ENCODE results near the gene PLXDC1. TPM values are rescaled to one million over a fixed set of nuclear protein-coding genes. Genes with fewer than 3 reads are reported as not detected.

Gene PLXDC1
- total and polyA plus RNA-seq, 2 of the 13 experiments (the other 11 are each of a cell fraction or from before 2014, with no cell fraction given): not detected

DNA sequence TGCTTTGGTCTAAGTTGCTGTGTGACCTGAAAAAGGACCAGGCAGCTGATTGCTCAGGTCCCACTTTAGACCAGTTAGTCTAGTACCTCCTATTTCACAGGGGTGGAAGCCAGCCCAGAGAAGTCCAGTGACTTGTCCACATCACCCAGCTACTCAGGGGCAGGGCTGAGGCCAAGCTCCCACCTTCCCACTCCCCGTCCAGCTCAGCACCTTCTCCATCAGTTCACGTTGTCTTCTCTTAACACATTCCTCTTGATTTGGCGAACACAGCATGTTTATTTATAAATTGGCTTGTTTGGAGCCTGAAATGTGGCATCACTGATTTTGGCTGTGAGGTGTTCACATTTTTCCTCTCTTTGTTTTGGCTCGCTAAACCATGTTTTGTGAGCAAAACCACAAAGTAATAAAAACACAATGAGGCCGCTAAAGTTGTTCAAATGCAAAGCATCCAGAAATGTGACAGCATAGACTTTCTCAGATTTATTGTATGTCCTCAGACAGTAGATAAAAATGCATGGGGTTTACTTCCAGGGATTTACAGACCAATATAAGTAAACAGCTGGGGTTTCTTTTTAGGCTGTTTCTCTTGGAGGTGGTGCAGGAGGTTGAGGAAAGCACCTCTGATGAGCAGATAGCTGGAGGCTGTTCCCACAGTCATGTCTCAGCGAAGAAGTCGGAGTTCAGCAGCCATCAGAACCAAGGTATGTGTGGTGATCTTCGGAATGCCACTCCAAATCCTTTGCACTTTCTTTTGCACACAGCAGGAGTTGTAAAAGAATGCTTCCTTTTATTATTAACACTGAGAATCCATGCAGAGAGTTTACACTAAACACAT lies 88.4 kb downstream of the PLXDC1 start (continued):
- TF ChIP-seq, protein P1, sequence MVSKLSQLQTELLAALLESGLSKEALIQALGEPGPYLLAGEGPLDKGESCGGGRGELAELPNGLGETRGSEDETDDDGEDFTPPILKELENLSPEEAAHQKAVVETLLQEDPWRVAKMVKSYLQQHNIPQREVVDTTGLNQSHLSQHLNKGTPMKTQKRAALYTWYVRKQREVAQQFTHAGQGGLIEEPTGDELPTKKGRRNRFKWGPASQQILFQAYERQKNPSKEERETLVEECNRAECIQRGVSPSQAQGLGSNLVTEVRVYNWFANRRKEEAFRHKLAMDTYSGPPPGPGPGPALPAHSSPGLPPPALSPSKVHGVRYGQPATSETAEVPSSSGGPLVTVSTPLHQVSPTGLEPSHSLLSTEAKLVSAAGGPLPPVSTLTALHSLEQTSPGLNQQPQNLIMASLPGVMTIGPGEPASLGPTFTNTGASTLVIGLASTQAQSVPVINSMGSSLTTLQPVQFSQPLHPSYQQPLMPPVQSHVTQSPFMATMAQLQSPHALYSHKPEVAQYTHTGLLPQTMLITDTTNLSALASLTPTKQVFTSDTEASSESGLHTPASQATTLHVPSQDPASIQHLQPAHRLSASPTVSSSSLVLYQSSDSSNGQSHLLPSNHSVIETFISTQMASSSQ (IDR thresholded peaks at IDR 0.05; ENCODE audit: low read depth): no peak
- TF ChIP-seq, protein P1 (CRISPR knock-in tag; IDR thresholded peaks at IDR 0.05; ENCODE audit: borderline replicate concordance): no peak
- TF ChIP-seq JUND (CRISPR knock-in tag; IDR thresholded peaks at IDR 0.05): no peak
- TF ChIP-seq ZNF816 (CRISPR knock-in tag; IDR thresholded peaks at IDR 0.05; ENCODE audit: borderline replicate concordance): no peak
- TF ChIP-seq KMT2B (CRISPR knock-in tag; IDR thresholded peaks at IDR 0.05): no peak

DNA sequence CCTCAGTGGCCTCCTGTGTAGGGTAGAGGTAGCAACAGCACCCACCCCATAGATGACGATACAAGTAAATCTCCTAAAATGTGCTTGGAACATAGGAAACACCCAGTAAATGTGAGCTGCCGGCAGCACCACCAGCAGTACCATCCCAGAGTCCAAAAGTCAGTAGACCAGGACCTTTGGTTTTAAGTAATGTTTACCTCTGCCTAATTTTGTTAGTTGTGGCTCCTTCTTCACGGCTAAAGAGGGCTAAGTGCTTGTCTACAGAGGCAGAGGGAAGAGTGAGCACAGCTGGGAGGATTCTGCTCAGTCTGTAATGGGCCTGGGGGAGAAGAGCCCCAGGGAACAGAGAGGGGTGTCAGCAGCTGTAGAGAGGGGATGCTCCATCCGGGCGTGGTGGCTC lies 92.9 kb downstream of the PLXDC1 start:
- peak; percentile 58 for FAIRE-seq
- H3K4me3 ChIP-seq (replicated peaks in 1 of 3; ENCODE audit: insufficient read depth in 1 of 3, low read depth in 2 of 3, low read length in 3 of 3): no peak overlapping the region
- in situ Hi-C loops (cut with HindIII; ENCODE audit: extremely low pct_ligation_motif_present, low pct_unique_long_range_greater_than_20kb): no loop called here
- H3K79me2 ChIP-seq (ENCODE audit: insufficient read depth, low read length): no peaks in the 10 kb centered on the region
- H3K27ac ChIP-seq (ENCODE audit: extremely low read length, insufficient read depth, low read length): no peak overlapping the region
- H3K9ac ChIP-seq (ENCODE audit: insufficient read depth, low read depth, low read length): no peak overlapping the region
- ChIA-PET POLR2A (no interaction called here), CTCF (ENCODE audit: low intra/inter-chr PET ratio, low total read pairs) (no interaction called here)
- H3K4me2 ChIP-seq (ENCODE audit: low read depth, low read length): no peak overlapping the region
- DNase-seq (ENCODE audit: low spot score): no peak
- no peak overlapping the region for H2AFZ ChIP-seq (ENCODE audit: low read length)
- ATAC-seq: peak; percentile 46
- BruUV-seq (replicated peaks): no TSS peak
- intact Hi-C loops (cut with micrococcal nuclease; ENCODE audit: unreplicated experiment): no loop called here
- 30% methylated on average over 5 of the region's 5 CpGs for WGBS (ENCODE audit: low lambda C conversion rate)
- no peaks in the 10 kb centered on the region for H3K36me3 ChIP-seq (replicated peaks in 1 of 2; ENCODE audit: control insufficient read depth in 1 of 2, insufficient read depth in 2 of 2, low read length in 2 of 2)
- no peak for TF ChIP-seq LCORL (IDR thresholded peaks at IDR 0.05)
- peak; percentile 63; the same call in 1 of the 2 replicates for TF ChIP-seq LCORL (CRISPR knock-in tag; IDR thresholded peaks at IDR 0.05)
- TF ChIP-seq JUND (CRISPR knock-in tag; IDR thresholded peaks at IDR 0.05): no peak
- TF ChIP-seq SIN3B (IDR thresholded peaks at IDR 0.05; ENCODE audit: low read length): no peak
- peak; percentile 50 for TF ChIP-seq HNF4A (CRISPR knock-in tag; IDR thresholded peaks at IDR 0.05)
- no peak for TF ChIP-seq RFX1 (IDR thresholded peaks at IDR 0.05)
- TF ChIP-seq, protein P2, sequence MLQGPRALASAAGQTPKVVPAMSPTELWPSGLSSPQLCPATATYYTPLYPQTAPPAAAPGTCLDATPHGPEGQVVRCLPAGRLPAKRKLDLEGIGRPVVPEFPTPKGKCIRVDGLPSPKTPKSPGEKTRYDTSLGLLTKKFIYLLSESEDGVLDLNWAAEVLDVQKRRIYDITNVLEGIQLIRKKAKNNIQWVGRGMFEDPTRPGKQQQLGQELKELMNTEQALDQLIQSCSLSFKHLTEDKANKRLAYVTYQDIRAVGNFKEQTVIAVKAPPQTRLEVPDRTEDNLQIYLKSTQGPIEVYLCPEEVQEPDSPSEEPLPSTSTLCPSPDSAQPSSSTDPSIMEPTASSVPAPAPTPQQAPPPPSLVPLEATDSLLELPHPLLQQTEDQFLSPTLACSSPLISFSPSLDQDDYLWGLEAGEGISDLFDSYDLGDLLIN (CRISPR knock-in tag; IDR thresholded peaks at IDR 0.05; ENCODE audit: borderline replicate concordance): no peak
- TF ChIP-seq ZNF263 (CRISPR knock-in tag; IDR thresholded peaks at IDR 0.05): peak; percentile 86
- TF ChIP-seq HNF4G (IDR thresholded peaks at IDR 0.05; ENCODE audit: borderline replicate concordance, low read depth, low read length): peak; percentile 54; the same call in 1 of the 2 replicates
- TF ChIP-seq HNF4G (CRISPR knock-in tag; IDR thresholded peaks at IDR 0.05; ENCODE audit: borderline replicate concordance, low read depth): no peak
- TF ChIP-seq ZNF225 (CRISPR knock-in tag; IDR thresholded peaks at IDR 0.05): no peak
- no peak for TF ChIP-seq ZNF550 (CRISPR knock-in tag; IDR thresholded peaks at IDR 0.05; ENCODE audit: borderline replicate concordance)
- no peak for TF ChIP-seq HDAC2 (CRISPR knock-in tag; IDR thresholded peaks at IDR 0.05)
- no peak for TF ChIP-seq ZNF230 (CRISPR knock-in tag; IDR thresholded peaks at IDR 0.05)
- TF ChIP-seq KLF12 (CRISPR knock-in tag; IDR thresholded peaks at IDR 0.05; ENCODE audit: borderline replicate concordance): 0 out of 2 replicates have a peak, but pooled peaks have one; percentile 32
- TF ChIP-seq HMGA1 (CRISPR knock-in tag; conservative IDR thresholded peaks at IDR 0.05): no peak
- no peaks in the 10 kb centered on the region for H4K20me1 ChIP-seq (ENCODE audit: insufficient read depth, low read length)
- peaks cover 0 to 8% of the 10 kb centered on the region in 2 experiments; a peak in 2 of 5 replicates for H3K27me3 ChIP-seq (ENCODE audit: control insufficient read depth in 1 of 2, insufficient read depth in 2 of 2, low read length in 2 of 2)
- H3K4me1 ChIP-seq (ENCODE audit: insufficient read depth, low read length): peaks cover 43% of the 10 kb centered on the region
- H3K9me3 ChIP-seq (ENCODE audit: low read length): 0 out of 2 replicates have a peak, but pooled peaks cover 5% of the 10 kb centered on the region
